Hepatocyte (in vitro differentiated cells): ENCODE data around the gene ZNF423. TPM values are rescaled to one million over a fixed set of nuclear protein-coding genes. Genes with fewer than 3 reads are reported as not detected.
A peak's percentile ranks its signal among the peaks of the same experiment; 100 is the strongest.

Source experiments
- DNase-seq: peaks from one replicate; pipeline ENCODE4 v3.0.0-alpha.2; 2016; ENCODE audit warnings: low spot score
- H2AFZ ChIP-seq: fragments of 200-600 bp; sonication (generic); 2 replicates; pipeline ENCODE4 v1.6.0; 2016; ENCODE audit warnings: antibody characterized with exemption, mild to moderate bottlenecking
- H3K27ac ChIP-seq: fragments of 200-600 bp; sonication (generic); 2 replicates; pipeline ENCODE4 v1.5.1; 2016; ENCODE audit warnings: mild to moderate bottlenecking
- H3K27me3 ChIP-seq: fragments of 200-600 bp; sonication (generic); 2 replicates; pipeline ENCODE4 v1.6.1; 2016
- H3K36me3 ChIP-seq: fragments of 200-600 bp; sonication (generic); replicated peaks from 2 replicates; pipeline ENCODE4 v1.5.1; 2016; ENCODE audit warnings: low read depth; ENCODE audit not compliant: insufficient read depth
- H3K4me1 ChIP-seq: fragments of 200-600 bp; sonication (generic); 2 replicates; pipeline ENCODE4 v1.5.1; 2016; ENCODE audit warnings: mild to moderate bottlenecking, moderate library complexity; ENCODE audit not compliant: insufficient read depth
- H3K4me2 ChIP-seq: fragments of 200-600 bp; sonication (generic); 2 replicates; pipeline ENCODE4 v1.6.0; 2016
- H3K4me3 ChIP-seq: fragments of 200-600 bp; sonication (generic); 2 replicates; pipeline ENCODE4 v1.5.1; 2016; ENCODE audit warnings: mild to moderate bottlenecking
- H3K79me2 ChIP-seq: fragments of 200-600 bp; sonication (generic); 2 replicates; pipeline ENCODE4 v1.6.0; 2017; ENCODE audit warnings: mild to moderate bottlenecking
- H3K9me2 ChIP-seq: fragments of 200-600 bp; sonication (generic); replicated peaks from 2 replicates; pipeline ENCODE4 v1.6.0; 2017; ENCODE audit warnings: mild to moderate bottlenecking; ENCODE audit not compliant: insufficient read depth
- H3K9me3 ChIP-seq: fragments of 200-600 bp; sonication (generic); 2 replicates; pipeline ENCODE4 v1.5.1; 2016; ENCODE audit warnings: low read depth, mild to moderate bottlenecking
- H4K20me1 ChIP-seq: fragments of 200-600 bp; sonication (generic); 2 replicates; pipeline ENCODE4 v1.6.0; 2016; ENCODE audit warnings: mild to moderate bottlenecking; ENCODE audit not compliant: insufficient read depth, poor library complexity, severe bottlenecking
- CTCF ChIP-seq: fragments of 200-600 bp; sonication (generic); IDR thresholded peaks from 2 replicates; pipeline ENCODE4 v1.5.1; 2016; ENCODE audit warnings: antibody characterized with exemption, mild to moderate bottlenecking; ENCODE audit not compliant: poor library complexity
- EZH2 ChIP-seq: fragments of 200-600 bp; sonication (generic); IDR thresholded peaks from 2 replicates; pipeline ENCODE4 v1.6.1; 2016; ENCODE audit warnings: antibody characterized with exemption, mild to moderate bottlenecking, borderline replicate concordance
- EZH2phosphoT487 ChIP-seq: fragments of 200-600 bp; sonication (generic); IDR thresholded peaks from one replicate; pipeline ENCODE4 v1.6.1; 2018; ENCODE audit warnings: antibody characterized with exemption, mild to moderate bottlenecking, low read depth, moderate library complexity; ENCODE audit not compliant: unreplicated experiment, severe bottlenecking
- WGBS: methylation state at CpG from one replicate; pipeline ENCODE4 v1.1.6; 2016; ENCODE audit warnings: low lambda C conversion rate; ENCODE audit errors: missing lambda C conversion rate; 5-methylcytosine and 5-hydroxymethylcytosine counted together
- polyA plus RNA-seq: library from polyadenylated mRNA; unstranded; fragments of >200 nt; fragmentation: Nextera tagmentation; extraction: Ambion mirVana; gene quantifications from 2 replicates; pipeline ENCODE4 v1.2.1, GENCODE V29; 2016
- total RNA-seq: library from RNA; depleted of rRNA; stranded (reverse); fragments of >200 nt; gene quantifications from 2 replicates; pipeline ENCODE4 v1.2.3, GENCODE V29; 2014

Gene ZNF423
- total and polyA plus RNA-seq, 2 experiments from 2014 or later: 9.6 to 11.8 TPM

- no peaks in the 10 kb centered on the region for H3K9me2 ChIP-seq
- 56% methylated on average over 12 of the region's 13 CpGs for WGBS
- no peaks in the 10 kb centered on the region for H3K9me3 ChIP-seq
- TF ChIP-seq EZH2phosphoT487: no peak
- TF ChIP-seq EZH2: no peak
- no peak for TF ChIP-seq CTCF
- H4K20me1 ChIP-seq: no peaks in the 10 kb centered on the region
- H3K4me1 ChIP-seq: peaks cover 26% of the 10 kb centered on the region
- H3K36me3 ChIP-seq: no peaks in the 10 kb centered on the region
- peak; percentile 42 for DNase-seq
- peaks cover 15% of the 10 kb centered on the region for H3K79me2 ChIP-seq
- H2AFZ ChIP-seq: no peak overlapping the region
- no peaks in the 10 kb centered on the region for H3K27me3 ChIP-seq
- H3K27ac ChIP-seq: no peak overlapping the region
- H3K4me3 ChIP-seq: no peak overlapping the region
- peak overlapping the region; percentile 45 for H3K4me2 ChIP-seq
These were observed 44.1 kb downstream of the ZNF423 start for GRCh38 chr16:49811644-49812334.

- H3K27me3 ChIP-seq: no peaks in the 10 kb centered on the region
- H3K79me2 ChIP-seq: peaks cover 15% of the 10 kb centered on the region
- WGBS: 69% methylated on average over 9 of the region's 9 CpGs
- no peak for DNase-seq
- H4K20me1 ChIP-seq: no peaks in the 10 kb centered on the region
- H3K4me1 ChIP-seq: peaks cover 33% of the 10 kb centered on the region
- no peaks in the 10 kb centered on the region for H3K9me2 ChIP-seq
- no peak overlapping the region for H3K27ac ChIP-seq
- H3K36me3 ChIP-seq: no peaks in the 10 kb centered on the region
- no peak for TF ChIP-seq EZH2phosphoT487
- TF ChIP-seq EZH2: no peak
- no peak for TF ChIP-seq CTCF
- no peak overlapping the region for H3K4me3 ChIP-seq
- peak overlapping the region; percentile 45 for H3K4me2 ChIP-seq
- no peaks in the 10 kb centered on the region for H3K9me3 ChIP-seq
- no peak overlapping the region for H2AFZ ChIP-seq
These were observed 45.1 kb downstream of the ZNF423 start for GRCh38 chr16:49810831-49811230.

GRCh38 chr16:49809561-49809960, 46.4 kb downstream of the ZNF423 start:
- no peak overlapping the region for H3K4me3 ChIP-seq
- H3K79me2 ChIP-seq: peaks cover 15% of the 10 kb centered on the region
- H2AFZ ChIP-seq: no peak overlapping the region
- H4K20me1 ChIP-seq: no peaks in the 10 kb centered on the region
- no peaks in the 10 kb centered on the region for H3K27me3 ChIP-seq
- 77% methylated on average over 7 of the region's 8 CpGs for WGBS
- H3K4me1 ChIP-seq: peaks cover 37% of the 10 kb centered on the region
- no peak overlapping the region for H3K4me2 ChIP-seq
- TF ChIP-seq CTCF (no peak), EZH2 (no peak), EZH2phosphoT487 (no peak)
- H3K9me2 ChIP-seq: no peaks in the 10 kb centered on the region
- no peak for DNase-seq
- no peaks in the 10 kb centered on the region for H3K36me3 ChIP-seq
- no peaks in the 10 kb centered on the region for H3K9me3 ChIP-seq
- H3K27ac ChIP-seq: peak overlapping the region; percentile 12
